GM21447 (cell line): Measurements from ENCODE around the gene PRR3.

Source experiments
- ATAC-seq: cut with Tn5 transposase; IDR thresholded peaks from one replicate; pipeline ENCODE4 v1.9.1; 2021; ENCODE audit not compliant: unreplicated experiment

Gene PRR3

DNA sequence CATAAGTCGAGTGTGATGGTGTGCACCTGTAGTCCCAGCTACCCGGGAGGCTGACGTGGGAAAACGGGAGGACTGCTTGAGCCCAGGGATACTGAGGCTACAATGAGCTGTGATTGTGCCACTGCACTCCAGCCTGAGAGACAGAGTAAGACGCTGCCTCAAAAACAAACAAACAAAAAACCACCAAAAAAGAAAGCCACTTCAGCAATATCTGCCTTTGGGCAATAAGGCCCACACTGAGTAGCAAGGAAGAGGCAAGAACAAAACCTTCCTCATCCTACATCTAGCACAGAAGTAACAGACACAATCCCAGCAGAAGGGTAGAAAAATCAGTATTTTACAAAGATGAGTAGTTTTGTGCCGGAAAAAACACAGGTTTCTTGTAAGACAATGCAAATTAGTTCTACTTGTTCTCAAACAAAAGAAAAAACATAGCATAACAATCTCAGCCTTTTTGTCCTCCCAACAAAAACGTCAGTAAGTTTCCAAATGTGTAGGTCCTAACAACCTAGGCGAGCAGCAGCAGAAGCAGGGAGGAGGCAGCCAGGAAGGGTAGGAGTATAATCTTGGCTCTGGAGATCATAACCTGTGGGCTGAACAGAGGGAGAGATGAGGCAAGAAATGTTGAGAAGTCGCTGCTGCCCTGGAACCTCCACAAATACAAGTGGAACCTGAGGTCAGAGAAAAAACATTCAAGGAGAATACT lies 54.2 kb downstream of the PRR3 start:
- no peak for ATAC-seq

DNA sequence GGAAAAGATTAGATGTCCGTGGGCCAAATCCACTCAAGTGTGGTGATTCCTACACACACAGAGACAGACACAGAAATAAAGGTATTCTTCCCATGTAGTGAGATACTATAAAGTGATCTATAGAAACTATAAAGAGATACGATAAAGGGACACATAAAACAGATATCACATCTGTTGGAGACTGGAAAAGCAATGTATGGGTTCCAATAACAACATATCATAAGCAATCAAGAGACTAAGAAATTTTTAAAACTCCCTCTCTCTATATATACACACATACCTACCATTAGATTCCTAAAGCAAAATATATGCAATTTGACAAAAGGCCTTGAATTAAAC lies 54.7 kb downstream of the PRR3 start:
- ATAC-seq: no peak

- no peak for ATAC-seq
Observed at GRCh38 chr6:30612213-30612612, 55.1 kb downstream of the PRR3 start.

DNA sequence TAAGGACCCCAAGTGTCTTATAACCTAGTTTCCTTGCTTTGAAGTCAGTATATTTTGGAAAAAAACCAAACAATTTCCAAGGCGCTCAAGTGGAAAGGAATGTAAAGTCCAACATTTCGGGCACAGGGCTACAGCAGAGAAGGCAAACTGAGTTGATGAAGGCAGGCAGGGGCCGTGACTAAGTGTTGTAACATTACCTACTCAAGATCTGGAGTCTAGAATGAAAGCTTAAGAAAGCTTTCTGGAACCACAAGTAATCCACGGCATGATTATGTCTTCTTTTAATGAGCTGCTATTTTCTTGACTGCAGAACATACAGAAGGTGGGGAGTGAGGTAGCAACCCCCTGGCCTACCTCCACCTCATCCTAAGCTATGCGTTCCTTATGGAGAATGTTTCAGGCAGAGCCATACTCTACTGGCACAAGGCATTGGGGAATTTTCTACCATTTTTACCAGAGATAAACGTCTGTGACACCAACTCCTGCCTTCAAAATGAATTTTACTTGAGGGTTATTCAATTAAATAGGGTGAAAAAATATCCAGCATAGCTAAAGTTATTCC lies 55.7 kb downstream of the PRR3 start:
- no peak for ATAC-seq
